K562 (cell line): ENCODE results near the gene USP35. TPM values are rescaled to one million over a fixed set of nuclear protein-coding genes. Genes with fewer than 3 reads are reported as not detected.

Experiments used
- ATAC-seq: fragments of 200-7000 bp; cut with Tn5 transposase; 3 replicates; pipeline ENCODE4 v1.9.1; 2020; ENCODE audit warnings: moderate library complexity
- BruUV-seq: library from RNA; stranded (reverse); fragments of 400-500 nt; replicated peaks from 2 replicates; lab custom pipeline; 2021; lab: Mats Ljungman, UMichigan
- CTCF ChIA-PET: fragments of 300-600 bp; formaldehyde crosslinking; extraction: SDS; loops from one replicate; lab custom pipeline; 2021; ENCODE audit warnings: low intra/inter-chr PET ratio; lab: Yijun Ruan, JAX
- POLR2A ChIA-PET: fragments of 300-600, 350-650 bp; sonication (Branson Sonifier 250); formaldehyde crosslinking; extraction: SDS; loops from one replicate; lab custom pipeline; 2021; ENCODE audit warnings: antibody characterized with exemption, inconsistent platforms; lab: Yijun Ruan, JAX
- DNase-seq, 4 experiments: peaks; one replicate each; pipeline versions ENCODE4 v3.0.0 to v3.0.0-alpha.2; 2011 to 2018; ENCODE audit warnings: low spot score in 3 of 4, mixed read lengths in 3 of 4; ENCODE audit errors: extremely low read depth in 1 of 4
- FAIRE-seq: peaks from 2 replicates; lab custom pipeline; 2011; peaks lifted over from hg19 to GRCh38; lab: Jason Lieb, UNC
- H2AFZ ChIP-seq: 2 replicates; pipeline ENCODE4 v1.6.0; 2011; ENCODE audit warnings: low read depth, low read length, control low read depth, inconsistent platforms
- H3K27ac ChIP-seq: fragments of 200-600 bp; 3 replicates; pipeline ENCODE4 v1.8.0; 2011; ENCODE audit warnings: low read depth, mild to moderate bottlenecking, control low read depth, inconsistent platforms, low read length, moderate library complexity, mixed read lengths; ENCODE audit errors: extremely low read depth
- H3K27me3 ChIP-seq, 2 experiments: fragments of 300-600 bp in 1 of 2; 2 replicates in 1 of 2; 3 replicates in 1 of 2; pipeline versions ENCODE4 v1.6.0 to v1.8.0; 2011; ENCODE audit warnings: inconsistent platforms in 2 of 2, low read length in 2 of 2, mild to moderate bottlenecking in 1 of 2, mixed read lengths in 1 of 2, moderate library complexity in 1 of 2; ENCODE audit not compliant: control insufficient read depth in 2 of 2, insufficient read depth in 2 of 2
- H3K36me3 ChIP-seq: fragments of 300-600 bp; 3 replicates; pipeline ENCODE4 v1.8.0; 2011; ENCODE audit warnings: mild to moderate bottlenecking, low read length, inconsistent platforms; ENCODE audit not compliant: control insufficient read depth, insufficient read depth
- H3K4me1 ChIP-seq, 2 experiments: fragments of 200-600 bp in 1 of 2; replicated peaks in 1 of 2; 2 replicates in 1 of 2; 3 replicates in 1 of 2; pipeline versions ENCODE4 v1.5.1 to v1.8.0; 2011; ENCODE audit warnings: inconsistent platforms in 2 of 2, low read length in 2 of 2, mild to moderate bottlenecking in 1 of 2, mixed read lengths in 1 of 2, moderate library complexity in 1 of 2; ENCODE audit not compliant: control insufficient read depth in 2 of 2, insufficient read depth in 2 of 2
- H3K4me2 ChIP-seq: 2 replicates; pipeline ENCODE4 v1.6.1; 2011; ENCODE audit warnings: low read length, control low read depth, inconsistent platforms, mixed read lengths; ENCODE audit not compliant: insufficient read depth
- H3K4me3 ChIP-seq: fragments of 200-600 bp; sonication (generic), shearing (Covaris generic); 2 replicates; pipeline ENCODE4 v1.5.1; 2016; ENCODE audit warnings: control low read depth, inconsistent platforms
- H3K79me2 ChIP-seq: fragments of 200-600 bp; 3 replicates; pipeline ENCODE4 v1.8.0; 2011; ENCODE audit warnings: low read length, inconsistent platforms; ENCODE audit not compliant: control insufficient read depth, insufficient read depth
- H3K9ac ChIP-seq, 2 experiments: 2 replicates each; pipeline versions ENCODE4 v1.6.0 to v1.6.1; 2011; ENCODE audit warnings: low read depth in 2 of 2, low read length in 2 of 2, control low read depth in 1 of 2, inconsistent platforms in 1 of 2, mild to moderate bottlenecking in 1 of 2, mixed read lengths in 1 of 2; ENCODE audit not compliant: insufficient read depth in 1 of 2
- H3K9me1 ChIP-seq: one replicate; pipeline ENCODE4 v1.6.0; 2011; ENCODE audit warnings: inconsistent platforms, mild to moderate bottlenecking, low read length, moderate library complexity; ENCODE audit not compliant: control insufficient read depth, insufficient read depth
- H3K9me3 ChIP-seq: replicated peaks from 2 replicates; pipeline ENCODE4 v1.5.1; 2011; ENCODE audit warnings: low read depth, low read length, inconsistent platforms; ENCODE audit not compliant: control insufficient read depth, insufficient read depth
- H4K20me1 ChIP-seq: replicated peaks from 2 replicates; pipeline ENCODE4 v1.6.1; 2011; ENCODE audit warnings: low read length, inconsistent platforms, mixed read lengths; ENCODE audit not compliant: control insufficient read depth, insufficient read depth
- ATF1 ChIP-seq, 2 experiments: fragments of 450-650 bp in 1 of 2; IDR thresholded peaks; 2 replicates each; pipeline ENCODE4 v1.6.1; 2016; ENCODE audit warnings: missing compliant biosample characterization in 1 of 2, missing genetic modification characterization in 1 of 2
- IFI16 ChIP-seq: fragments of 250-450 bp; sonication (Bioruptor Pico); IDR thresholded peaks from 2 replicates; pipeline ENCODE4 v2.1.2; 2022; ENCODE audit warnings: mild to moderate bottlenecking, inconsistent platforms
- PHF8 ChIP-seq: fragments of 200-600 bp; sonication (generic); IDR thresholded peaks from 2 replicates; pipeline ENCODE4 v1.6.1; 2012; ENCODE audit warnings: mixed run types, mild to moderate bottlenecking, inconsistent platforms, low read length, moderate library complexity, borderline replicate concordance
- RBM15 ChIP-seq: fragments of 200-400 bp; formaldehyde crosslinking; IDR thresholded peaks from 2 replicates; pipeline ENCODE4 v1.6.1; 2018; ENCODE audit warnings: mild to moderate bottlenecking, low read length, moderate library complexity; ENCODE audit not compliant: insufficient read depth
- ZFP1 ChIP-seq: fragments of 450-650 bp; formaldehyde crosslinking; IDR thresholded peaks from 2 replicates; pipeline ENCODE4 v1.4.0; 2020; ENCODE audit warnings: mild to moderate bottlenecking, mixed read lengths
- ZNF584 ChIP-seq: fragments of 200-800 bp; sonication (Bioruptor generic); IDR thresholded peaks from 2 replicates; pipeline ENCODE4 v1.6.1; 2016; ENCODE audit warnings: low read depth, mild to moderate bottlenecking, missing genetic modification characterization, missing compliant biosample characterization
- WGBS: fragments of 100-300 bp; shearing (Covaris generic); methylation state at CpG from one replicate; pipeline ENCODE4 v1.1.6; 2016; ENCODE audit warnings: low coverage, mixed read lengths; ENCODE audit not compliant: insufficient coverage; ENCODE audit errors: missing lambda C conversion rate; 5-methylcytosine and 5-hydroxymethylcytosine counted together
- in situ Hi-C: fragments of 300-500 bp; cut with MboI; formaldehyde crosslinking; loops from 4 replicates; pipeline ENCODE4 v1.15.0; 2018; ENCODE audit warnings: inconsistent platforms, mixed read lengths
- intact Hi-C: fragments of 100-400 bp; cut with micrococcal nuclease; formaldehyde crosslinking; loops from 2 replicates; pipeline ENCODE4 v1.14.2; 2022
- polyA plus RNA-seq, 8 experiments: library from polyadenylated mRNA; depleted of rRNA in 4 of 8; stranded (reverse) in 5 of 8; unstranded in 3 of 8; fragments of >200 nt; fragmentation: Nextera tagmentation in 2 of 8; fragmentation: Illumina TruSeq in 1 of 8; extraction: Ambion mirVana in 2 of 8; extraction: Trizol in 1 of 8; gene quantifications; 2 replicates each; pipeline versions ENCODE4 v1.2.1 to v1.2.3, GENCODE V29; 2011 to 2014; ENCODE audit warnings: inconsistent platforms in 1 of 8, missing spikeins in 1 of 8
- total RNA-seq, 7 experiments: library from RNA; depleted of rRNA in 6 of 7; stranded (reverse); fragments of >200 nt in 6 of 7; fragmentation: Illumina TruSeq in 2 of 7; extraction: Trizol in 2 of 7; gene quantifications; 2 replicates each; pipeline versions ENCODE4 v1.2.1 to v1.2.3, GENCODE V29; 2011 to 2021; ENCODE audit warnings: low replicate concordance in 1 of 7
- TF ChIP-seq, protein P1 (sequence below): fragments of 450-650 bp; IDR thresholded peaks from 2 replicates; pipeline ENCODE4 v1.6.1; 2016
- TF ChIP-seq, protein P2 (sequence below), 2 experiments: fragments of 450-650 bp; formaldehyde crosslinking in 1 of 2; IDR thresholded peaks; 2 replicates each; pipeline versions ENCODE4 v1.4.0 to v1.6.1; 2014 to 2020; ENCODE audit warnings: mild to moderate bottlenecking in 2 of 2, borderline replicate concordance in 1 of 2, low read depth in 1 of 2

USP35 gene
- total and polyA plus RNA-seq, 9 of the 15 experiments (the other 6 are each of a cell fraction or from before 2014, with no cell fraction given) = 0.01 to 4.8 (median 3.6) TPM

DNA sequence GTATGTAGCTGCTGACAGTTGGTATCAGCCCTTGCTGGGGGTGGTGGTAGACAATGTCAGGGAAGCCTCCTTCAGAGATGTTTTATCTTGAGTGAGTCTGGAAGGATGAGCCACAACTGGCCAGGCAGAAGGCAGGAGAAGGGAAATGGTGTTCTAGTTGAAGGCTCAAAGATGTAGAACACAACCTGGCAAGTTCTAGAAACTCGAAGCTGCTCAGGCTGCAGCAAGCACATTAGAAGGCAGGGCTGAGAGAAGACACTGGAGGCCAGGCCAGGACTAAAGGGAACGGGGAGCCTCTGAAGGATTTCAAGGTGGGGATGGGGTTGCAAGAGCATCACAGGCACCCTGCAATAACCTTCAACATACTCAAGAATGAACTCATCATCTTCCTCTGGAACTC is 40.4 kb downstream of the USP35 start:
- no peak overlapping the region for H2AFZ ChIP-seq
- H3K27ac ChIP-seq = no peak overlapping the region
- FAIRE-seq (no peak), DNase-seq (no peak), ATAC-seq (peak; percentile 19; the same call in 2 of the 3 replicates)
- 47% methylated on average over 2 of the region's 2 CpGs for WGBS
- H3K27me3 ChIP-seq = no peaks in the 10 kb centered on the region
- no peaks in the 10 kb centered on the region for H4K20me1 ChIP-seq
- no peaks in the 10 kb centered on the region for H3K9me3 ChIP-seq
- in situ Hi-C loops = no loop called here
- H3K9ac ChIP-seq = no peak overlapping the region
- POLR2A ChIA-PET = no interaction called here
- no peak overlapping the region for H3K4me3 ChIP-seq
- no peaks in the 10 kb centered on the region for H3K79me2 ChIP-seq
- BruUV-seq = no TSS peak
- H3K36me3 ChIP-seq = peaks cover 34% of the 10 kb centered on the region; the same call in 2 of the 3 replicates
- no peak overlapping the region for H3K4me2 ChIP-seq
- CTCF ChIA-PET = interaction anchor here (1.2 to 3.2 kb wide), 3 partner anchors 203 to 357 kb away, joined by 4 to 30 read pairs (median 18); no protein-coding TSS in a partner anchor
- peaks cover 6 to 23% of the 10 kb centered on the region in 2 experiments; a peak in 4 of 5 replicates for H3K4me1 ChIP-seq
- no peaks in the 10 kb centered on the region for H3K9me1 ChIP-seq
- intact Hi-C loops = loop anchor here (2.0 kb wide), 2 partner anchors 28 to 126 kb away; no protein-coding TSS in a partner anchor
- TF ChIP-seq IFI16 (CRISPR knock-in tag) (no peak), ATF1 (CRISPR knock-in tag; IDR thresholded peaks at IDR 0.05) (no peak), ATF1 (tag; IDR thresholded peaks at IDR 0.05) (no peak), RBM15 (no peak), PHF8 (no peak), ZNF584 (CRISPR knock-in tag) (no peak), ZFP1 (CRISPR knock-in tag) (no peak)
- TF ChIP-seq, protein P1, sequence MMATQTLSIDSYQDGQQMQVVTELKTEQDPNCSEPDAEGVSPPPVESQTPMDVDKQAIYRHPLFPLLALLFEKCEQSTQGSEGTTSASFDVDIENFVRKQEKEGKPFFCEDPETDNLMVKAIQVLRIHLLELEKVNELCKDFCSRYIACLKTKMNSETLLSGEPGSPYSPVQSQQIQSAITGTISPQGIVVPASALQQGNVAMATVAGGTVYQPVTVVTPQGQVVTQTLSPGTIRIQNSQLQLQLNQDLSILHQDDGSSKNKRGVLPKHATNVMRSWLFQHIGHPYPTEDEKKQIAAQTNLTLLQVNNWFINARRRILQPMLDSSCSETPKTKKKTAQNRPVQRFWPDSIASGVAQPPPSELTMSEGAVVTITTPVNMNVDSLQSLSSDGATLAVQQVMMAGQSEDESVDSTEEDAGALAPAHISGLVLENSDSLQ = no peak
- TF ChIP-seq, protein P2, sequence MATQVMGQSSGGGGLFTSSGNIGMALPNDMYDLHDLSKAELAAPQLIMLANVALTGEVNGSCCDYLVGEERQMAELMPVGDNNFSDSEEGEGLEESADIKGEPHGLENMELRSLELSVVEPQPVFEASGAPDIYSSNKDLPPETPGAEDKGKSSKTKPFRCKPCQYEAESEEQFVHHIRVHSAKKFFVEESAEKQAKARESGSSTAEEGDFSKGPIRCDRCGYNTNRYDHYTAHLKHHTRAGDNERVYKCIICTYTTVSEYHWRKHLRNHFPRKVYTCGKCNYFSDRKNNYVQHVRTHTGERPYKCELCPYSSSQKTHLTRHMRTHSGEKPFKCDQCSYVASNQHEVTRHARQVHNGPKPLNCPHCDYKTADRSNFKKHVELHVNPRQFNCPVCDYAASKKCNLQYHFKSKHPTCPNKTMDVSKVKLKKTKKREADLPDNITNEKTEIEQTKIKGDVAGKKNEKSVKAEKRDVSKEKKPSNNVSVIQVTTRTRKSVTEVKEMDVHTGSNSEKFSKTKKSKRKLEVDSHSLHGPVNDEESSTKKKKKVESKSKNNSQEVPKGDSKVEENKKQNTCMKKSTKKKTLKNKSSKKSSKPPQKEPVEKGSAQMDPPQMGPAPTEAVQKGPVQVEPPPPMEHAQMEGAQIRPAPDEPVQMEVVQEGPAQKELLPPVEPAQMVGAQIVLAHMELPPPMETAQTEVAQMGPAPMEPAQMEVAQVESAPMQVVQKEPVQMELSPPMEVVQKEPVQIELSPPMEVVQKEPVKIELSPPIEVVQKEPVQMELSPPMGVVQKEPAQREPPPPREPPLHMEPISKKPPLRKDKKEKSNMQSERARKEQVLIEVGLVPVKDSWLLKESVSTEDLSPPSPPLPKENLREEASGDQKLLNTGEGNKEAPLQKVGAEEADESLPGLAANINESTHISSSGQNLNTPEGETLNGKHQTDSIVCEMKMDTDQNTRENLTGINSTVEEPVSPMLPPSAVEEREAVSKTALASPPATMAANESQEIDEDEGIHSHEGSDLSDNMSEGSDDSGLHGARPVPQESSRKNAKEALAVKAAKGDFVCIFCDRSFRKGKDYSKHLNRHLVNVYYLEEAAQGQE (IDR thresholded peaks at IDR 0.05; ENCODE audit: borderline replicate concordance) = no peak
- TF ChIP-seq, protein P2 (CRISPR knock-in tag; IDR thresholded peaks at IDR 0.05; ENCODE audit: low read depth) = no peak
